Hippocampal formation (tissue), 2 donors: ENCODE data around the gene OR5L1.

Experiments
- DNase-seq, 2 donors: peaks; one replicate each; lab custom pipeline; 2025; lab: John Stamatoyannopoulos, UW

The OR5L1 gene

GRCh38 chr11:55811067-55811466 is at the start of gene OR5L1:
OR5L1 (plus strand) TSS chr11:55811367; CDS start chr11:55811467, 100 bp downstream.
- no peak for DNase-seq

GRCh38 chr11:55773138-55773537 is 38.0 kb upstream of the OR5L1 start, which contains the start of gene OR5D13:
OR5D13 (plus strand) TSS chr11:55773438; CDS start chr11:55773438, 0 bp downstream.
- DNase-seq: no peak

GRCh38 chr11:55791606-55792005 is 19.6 kb upstream of the OR5L1 start:
- DNase-seq: no peak

- no peak for DNase-seq
Observed at GRCh38 chr11:55793321-55793720, 17.8 kb upstream of the OR5L1 start.

GRCh38 chr11:55795256-55795655 is 15.9 kb upstream of the OR5L1 start, which contains the start of gene OR5D14:
OR5D14 (plus strand) TSS chr11:55795556; CDS start chr11:55795556, 0 bp downstream.
- DNase-seq: no peak

- DNase-seq: no peak
Observed at GRCh38 chr11:55806248-55806647, 4.9 kb upstream of the OR5L1 start.

- no peak for DNase-seq
Observed at GRCh38 chr11:55819330-55819729, 8.2 kb downstream of the OR5L1 start, which contains the start of gene OR5D18. OR5D18 (plus strand) TSS chr11:55819630; CDS start chr11:55819630, 0 bp downstream.

GRCh38 chr11:55826919-55827318 is 15.8 kb downstream of the OR5L1 start, which contains the start of gene OR5L2:
OR5L2 (plus strand) TSS chr11:55827219; CDS start chr11:55827219, 0 bp downstream.
- no peak for DNase-seq

- no peak for DNase-seq
Observed at GRCh38 chr11:55838452-55838851, 27.3 kb downstream of the OR5L1 start, which contains the start of gene OR5D16. OR5D16 (plus strand) TSS chr11:55838752; CDS start chr11:55838752, 0 bp downstream.

- DNase-seq: no peak
Observed at GRCh38 chr11:55847453-55847852, 36.3 kb downstream of the OR5L1 start.

GRCh38 chr11:55849037-55849436 is 37.9 kb downstream of the OR5L1 start:
- no peak for DNase-seq

GRCh38 chr11:55852141-55852540 is 41.0 kb downstream of the OR5L1 start:
- no peak for DNase-seq

GRCh38 chr11:55854704-55855103 is 43.5 kb downstream of the OR5L1 start:
- no peak for DNase-seq
